H1 (cell line): ENCODE results near the gene METTL9.

Experiments
- KDM1A ChIP-seq: fragments of 200-600, 300-600 bp; sonication (generic); IDR thresholded peaks from 2 replicates; pipeline ENCODE4 v1.7.1; 2016; ENCODE audit warnings: mild to moderate bottlenecking, low read length, borderline replicate concordance
- NRF1 ChIP-seq: IDR thresholded peaks from 2 replicates; pipeline ENCODE4 v1.6.1; 2011; ENCODE audit warnings: mild to moderate bottlenecking, low read depth, low read length, improper control_type of control experiment
- POLR2A ChIP-seq, 2 experiments: IDR thresholded peaks; 1 replicate in 1 of 2; 2 replicates in 1 of 2; pipeline ENCODE4 v1.6.1; 2011; ENCODE audit warnings: low read depth in 2 of 2, low read length in 2 of 2, mild to moderate bottlenecking in 2 of 2; ENCODE audit errors: control extremely low read depth in 1 of 2
- POLR2AphosphoS5 ChIP-seq: IDR thresholded peaks from 2 replicates; pipeline ENCODE4 v1.6.1; 2011; ENCODE audit warnings: low read depth, low read length
- SUZ12 ChIP-seq: fragments of 200-600 bp; sonication (generic); IDR thresholded peaks from 2 replicates; pipeline ENCODE4 v1.6.1; 2012; ENCODE audit warnings: mild to moderate bottlenecking, inconsistent platforms, low read length, moderate library complexity, mixed read lengths
- TAF1 ChIP-seq: IDR thresholded peaks from 2 replicates; pipeline ENCODE4 v1.6.1; 2011; ENCODE audit warnings: mild to moderate bottlenecking, low read depth, low read length
- TCF12 ChIP-seq: IDR thresholded peaks from 2 replicates; pipeline ENCODE4 v1.6.1; 2011; ENCODE audit warnings: low read depth, mild to moderate bottlenecking, low read length
- TF ChIP-seq, protein P1 (sequence below), 3 experiments: IDR thresholded peaks; 1 replicate in 2 of 3; 2 replicates in 1 of 3; pipeline versions ENCODE4 v1.5.1 to v1.6.1; 2011; ENCODE audit warnings: low read length in 3 of 3, mild to moderate bottlenecking in 3 of 3, inconsistent platforms in 2 of 3, low read depth in 1 of 3, moderate library complexity in 1 of 3; ENCODE audit not compliant: insufficient read depth in 1 of 3; ENCODE audit errors: control extremely low read depth in 1 of 3
- TF ChIP-seq, protein P2 (sequence below): IDR thresholded peaks from 2 replicates; pipeline ENCODE4 v1.6.1; 2012; ENCODE audit warnings: inconsistent platforms

DNA sequence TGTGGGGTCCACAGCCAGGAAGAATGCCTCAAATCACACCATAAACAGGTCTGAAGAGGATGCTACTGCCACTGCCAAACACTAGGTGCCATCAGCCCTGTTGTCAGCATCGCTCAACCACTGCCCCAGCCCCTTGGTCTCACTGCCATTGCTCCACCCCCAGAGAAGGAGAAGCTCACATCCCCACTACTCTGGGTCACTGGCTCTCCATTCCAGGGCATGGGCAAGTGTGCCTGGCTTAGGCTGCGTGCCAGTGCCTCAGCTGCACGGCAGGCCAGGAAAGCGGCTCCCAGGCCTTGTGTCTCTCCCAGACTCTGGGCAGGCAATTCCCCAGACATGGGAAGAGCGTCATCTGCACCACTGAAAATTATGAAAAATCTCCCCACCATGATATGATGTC lies 54.2 kb downstream of the METTL9 start:
- TF ChIP-seq TCF12 = no peak
- TF ChIP-seq KDM1A = no peak
- TF ChIP-seq, protein P1, sequence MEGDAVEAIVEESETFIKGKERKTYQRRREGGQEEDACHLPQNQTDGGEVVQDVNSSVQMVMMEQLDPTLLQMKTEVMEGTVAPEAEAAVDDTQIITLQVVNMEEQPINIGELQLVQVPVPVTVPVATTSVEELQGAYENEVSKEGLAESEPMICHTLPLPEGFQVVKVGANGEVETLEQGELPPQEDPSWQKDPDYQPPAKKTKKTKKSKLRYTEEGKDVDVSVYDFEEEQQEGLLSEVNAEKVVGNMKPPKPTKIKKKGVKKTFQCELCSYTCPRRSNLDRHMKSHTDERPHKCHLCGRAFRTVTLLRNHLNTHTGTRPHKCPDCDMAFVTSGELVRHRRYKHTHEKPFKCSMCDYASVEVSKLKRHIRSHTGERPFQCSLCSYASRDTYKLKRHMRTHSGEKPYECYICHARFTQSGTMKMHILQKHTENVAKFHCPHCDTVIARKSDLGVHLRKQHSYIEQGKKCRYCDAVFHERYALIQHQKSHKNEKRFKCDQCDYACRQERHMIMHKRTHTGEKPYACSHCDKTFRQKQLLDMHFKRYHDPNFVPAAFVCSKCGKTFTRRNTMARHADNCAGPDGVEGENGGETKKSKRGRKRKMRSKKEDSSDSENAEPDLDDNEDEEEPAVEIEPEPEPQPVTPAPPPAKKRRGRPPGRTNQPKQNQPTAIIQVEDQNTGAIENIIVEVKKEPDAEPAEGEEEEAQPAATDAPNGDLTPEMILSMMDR (IDR thresholded peaks at IDR 0.05; ENCODE audit: control extremely low read depth in 1 of 3, insufficient read depth in 1 of 3, low read depth in 1 of 3, low read length in 3 of 3) = peak; percentile 12 to 21 (median 16); a peak in 2 of 4 replicates
- no peak for TF ChIP-seq POLR2A (IDR thresholded peaks at IDR 0.05; ENCODE audit: control extremely low read depth in 1 of 2, low read depth in 2 of 2, low read length in 2 of 2)
- no peak for TF ChIP-seq POLR2AphosphoS5
- TF ChIP-seq, protein P2, sequence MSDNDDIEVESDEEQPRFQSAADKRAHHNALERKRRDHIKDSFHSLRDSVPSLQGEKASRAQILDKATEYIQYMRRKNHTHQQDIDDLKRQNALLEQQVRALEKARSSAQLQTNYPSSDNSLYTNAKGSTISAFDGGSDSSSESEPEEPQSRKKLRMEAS = no peak
- no peak for TF ChIP-seq TAF1
- TF ChIP-seq SUZ12 = no peak
- no peak for TF ChIP-seq NRF1
